HG02870 (cell line): ENCODE results near the gene ANGPTL4.

ENCODE experiments used
- ATAC-seq: cut with Tn5 transposase; IDR thresholded peaks from one replicate; pipeline ENCODE4 v1.9.1; 2021; ENCODE audit warnings: mild to moderate bottlenecking, moderate library complexity; ENCODE audit not compliant: unreplicated experiment

Gene ANGPTL4

DNA sequence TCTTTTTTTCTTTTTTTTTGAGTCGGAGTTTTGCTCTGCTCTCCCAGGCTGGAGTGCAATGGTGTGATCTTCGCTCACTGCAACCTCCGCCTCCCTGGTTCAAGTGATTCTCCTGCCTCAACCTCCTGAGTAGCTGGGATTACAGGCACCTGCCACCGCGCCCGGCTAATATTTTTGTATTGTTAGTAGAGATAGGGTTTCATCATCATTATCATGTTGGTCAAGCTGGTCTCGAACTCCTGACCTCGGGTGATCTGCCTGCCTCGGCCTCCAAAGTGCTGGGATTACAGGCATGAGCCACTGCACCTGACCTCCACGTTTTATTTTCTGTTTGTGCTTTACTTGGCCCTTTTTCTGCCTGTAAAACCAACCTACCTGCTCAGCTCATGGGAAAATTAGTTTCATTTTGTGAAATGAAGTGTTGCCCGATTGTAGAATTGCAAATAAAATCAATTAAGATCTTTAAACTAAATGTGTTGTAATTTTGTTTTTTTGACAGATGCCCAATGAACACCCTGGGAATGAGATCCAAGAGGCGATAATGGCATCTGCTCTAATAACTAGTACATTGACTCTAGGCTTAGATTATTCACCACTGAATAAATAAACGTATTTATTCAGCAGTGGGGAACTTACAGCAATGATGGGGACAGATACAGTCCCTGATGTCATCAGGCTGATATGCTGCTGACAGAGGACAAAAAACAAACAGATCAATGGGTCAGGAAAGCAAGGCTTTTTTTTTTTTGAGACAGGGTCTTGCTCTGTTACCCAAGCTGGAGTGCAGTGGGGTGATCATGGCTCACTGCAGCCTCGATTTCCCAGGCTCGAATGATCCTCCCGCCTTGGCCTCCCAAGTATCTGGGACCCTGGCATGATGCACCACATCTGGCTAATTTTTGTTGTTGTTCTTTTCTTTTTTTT lies 24.0 kb downstream of the ANGPTL4 start:
- no peak for ATAC-seq

DNA sequence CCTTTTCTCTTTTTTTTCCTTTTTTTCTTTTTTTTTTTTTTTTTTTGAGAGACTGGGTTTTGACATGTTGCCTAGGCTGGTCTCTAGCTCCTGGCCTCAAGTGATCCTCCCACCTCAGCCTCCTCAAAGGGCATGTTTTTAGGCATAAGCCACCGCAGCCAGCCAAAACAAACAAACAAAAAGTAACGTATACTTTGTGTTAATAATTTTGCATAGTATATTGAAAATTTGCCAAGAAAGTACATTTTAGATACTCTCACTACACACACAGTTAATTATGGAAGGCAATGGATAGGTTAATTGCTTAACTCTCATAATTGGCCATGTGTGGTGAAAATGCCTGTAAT lies 24.6 kb downstream of the ANGPTL4 start:
- no peak for ATAC-seq

GRCh38 chr19:8389891-8390616 lies 26.1 kb downstream of the ANGPTL4 start, which contains the start of gene RAB11B:
Gene RAB11B, plus strand, starts transcription at chr19:8390360. Its CDS starts 57 bp downstream, at chr19:8390417.
- ATAC-seq: peak; percentile 88

DNA sequence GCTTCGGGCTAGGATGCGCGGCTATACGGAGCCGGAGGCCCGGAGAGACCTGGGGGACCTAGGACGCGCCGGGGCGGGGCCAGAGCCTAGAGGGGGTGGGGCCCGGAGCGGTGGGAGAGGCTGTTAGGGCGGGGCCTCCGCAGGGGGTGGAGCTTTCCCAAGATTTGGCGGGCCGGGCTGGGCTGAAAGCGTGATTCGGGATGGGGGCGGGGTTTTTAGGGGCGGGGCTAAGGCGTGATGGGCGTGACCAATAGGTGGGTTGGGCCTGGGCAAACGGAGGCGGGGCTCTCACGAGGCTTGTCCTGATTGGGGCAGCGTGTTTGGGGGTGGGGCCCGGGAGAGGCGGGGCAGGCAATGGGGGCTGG lies 26.6 kb downstream of the ANGPTL4 start:
- peak; percentile 33 for ATAC-seq

GRCh38 chr19:8391198-8392016 lies 27.5 kb downstream of the ANGPTL4 start:
- no peak for ATAC-seq

DNA sequence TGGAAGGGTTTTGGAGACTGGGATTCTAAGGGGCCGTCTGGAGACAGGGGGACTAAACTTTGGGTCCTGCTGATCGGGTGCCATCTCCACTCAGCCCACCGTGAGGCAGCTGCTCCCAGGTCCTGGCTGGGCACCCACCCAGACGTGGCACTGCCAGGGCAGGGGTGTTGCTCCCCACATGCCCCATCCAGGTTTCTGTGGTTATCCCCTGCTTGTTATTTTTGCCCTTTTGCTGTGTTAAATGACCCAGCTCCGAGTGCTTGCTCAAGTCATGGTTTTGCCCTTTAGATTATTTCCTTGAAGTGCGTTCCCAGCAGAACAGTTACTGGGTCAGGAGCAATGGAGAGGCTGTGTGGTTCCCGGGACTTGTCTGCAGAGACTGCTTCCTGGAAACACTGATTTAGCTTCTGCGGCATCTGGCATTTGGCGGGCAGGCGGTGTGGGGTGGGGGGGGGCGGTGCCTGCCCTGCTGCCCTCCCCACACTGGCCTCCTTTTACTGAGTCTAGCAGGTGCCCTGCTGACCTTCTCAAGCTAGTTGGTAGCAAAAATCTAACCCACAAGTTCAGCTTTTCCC lies 28.1 kb downstream of the ANGPTL4 start:
- ATAC-seq: no peak

DNA sequence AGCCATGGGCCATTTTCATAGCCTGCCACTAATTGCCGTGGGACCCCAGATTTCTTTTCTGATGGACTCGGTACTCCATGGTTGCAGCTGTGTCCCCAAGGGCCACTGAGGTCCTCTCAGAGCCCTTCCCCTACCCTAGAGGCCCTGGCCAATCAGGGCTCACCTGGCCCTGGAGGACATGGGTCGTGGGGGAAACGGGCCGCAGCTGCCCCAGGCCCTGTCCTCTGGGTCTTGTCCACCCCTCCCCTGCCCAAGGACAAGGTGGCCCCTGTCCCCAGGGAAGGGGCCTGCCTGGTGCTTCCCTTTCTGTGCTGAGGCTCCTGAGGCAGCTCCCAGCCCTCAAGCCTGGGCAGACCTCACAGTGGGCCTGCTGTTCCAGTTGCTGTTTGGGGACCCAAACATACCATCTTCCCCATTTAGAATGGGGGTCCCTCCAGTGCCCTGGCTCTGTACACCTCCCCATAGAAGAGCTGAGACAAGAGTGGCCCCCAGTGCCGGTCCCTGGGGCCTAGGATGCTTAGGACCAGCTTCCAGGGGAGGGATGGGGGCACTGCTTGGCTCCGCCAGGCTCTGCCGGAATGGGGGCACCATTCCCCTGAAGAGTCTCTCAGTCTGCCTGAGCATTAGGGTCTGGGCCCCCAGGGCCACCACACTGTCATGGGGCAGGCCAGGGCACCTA lies 29.4 kb downstream of the ANGPTL4 start:
- no peak for ATAC-seq

- ATAC-seq: no peak
These were observed 29.9 kb downstream of the ANGPTL4 start for GRCh38 chr19:8393871-8394250.

DNA sequence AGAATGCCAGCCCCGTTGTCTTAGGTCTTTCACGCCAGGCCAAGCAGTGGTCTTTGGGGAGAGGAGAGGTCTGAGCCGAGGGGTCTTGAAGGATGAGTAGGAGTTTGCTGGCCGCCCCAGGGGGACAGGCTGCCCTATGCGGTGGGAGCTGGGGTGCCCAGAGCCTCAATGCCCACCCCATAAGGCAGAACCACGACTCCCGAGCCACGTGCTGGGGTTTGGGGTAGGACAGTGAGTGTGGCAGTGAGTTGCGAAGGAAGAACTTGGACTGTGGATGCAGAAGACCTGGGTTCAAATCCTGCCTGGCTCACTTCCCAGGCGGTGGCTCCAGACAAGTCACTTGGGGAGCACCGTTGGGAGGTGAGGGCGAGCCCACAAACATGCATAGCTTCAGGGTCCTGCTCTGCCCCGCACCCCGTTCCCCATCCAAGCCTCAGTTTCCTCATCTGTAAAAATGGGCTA lies 31.7 kb downstream of the ANGPTL4 start:
- no peak for ATAC-seq

GRCh38 chr19:8396185-8396562 lies 32.2 kb downstream of the ANGPTL4 start:
- ATAC-seq: no peak

GRCh38 chr19:8396563-8397203 lies 32.7 kb downstream of the ANGPTL4 start:
- no peak for ATAC-seq

- no peak for ATAC-seq
These were observed 33.3 kb downstream of the ANGPTL4 start for GRCh38 chr19:8397271-8397670.

GRCh38 chr19:8397746-8398310 lies 33.9 kb downstream of the ANGPTL4 start:
- ATAC-seq: no peak

GRCh38 chr19:8398311-8398771 lies 34.4 kb downstream of the ANGPTL4 start:
- no peak for ATAC-seq

- no peak for ATAC-seq
These were observed 35.8 kb downstream of the ANGPTL4 start for GRCh38 chr19:8399681-8400188.

- no peak for ATAC-seq
These were observed 38.0 kb downstream of the ANGPTL4 start for GRCh38 chr19:8401981-8402411.

DNA sequence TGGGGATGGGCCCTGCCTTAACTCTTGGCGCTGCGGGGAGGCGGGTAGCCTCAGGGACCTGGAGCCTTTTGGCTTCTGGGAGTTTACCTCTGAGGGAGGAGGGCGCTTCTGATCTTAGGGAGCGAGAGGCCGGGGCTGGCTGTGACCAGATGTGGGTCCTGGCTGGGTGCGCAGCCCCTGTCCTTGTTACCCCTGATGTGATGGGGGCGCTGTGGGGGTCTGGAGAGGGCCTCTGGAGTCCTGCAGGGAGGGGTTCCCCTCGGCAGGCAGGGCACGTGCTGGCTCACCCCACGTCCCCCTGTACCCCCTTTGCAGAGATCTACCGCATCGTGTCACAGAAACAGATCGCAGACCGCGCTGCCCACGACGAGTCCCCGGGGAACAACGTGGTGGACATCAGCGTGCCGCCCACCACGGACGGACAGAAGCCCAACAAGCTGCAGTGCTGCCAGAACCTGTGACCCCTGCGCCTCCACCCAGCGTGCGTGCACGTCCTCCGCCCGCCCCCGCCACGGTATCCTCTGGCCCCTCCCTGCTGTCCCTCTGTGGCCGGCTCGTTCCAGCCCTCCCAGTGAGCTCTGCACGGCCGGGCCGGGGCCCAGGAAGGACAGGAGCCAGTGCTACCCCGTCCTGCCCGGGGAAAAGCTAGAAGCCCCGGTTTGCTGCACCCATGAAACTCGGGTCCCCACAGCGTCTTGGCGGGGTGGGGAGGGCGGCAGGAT lies 39.3 kb downstream of the ANGPTL4 start:
- ATAC-seq: no peak

DNA sequence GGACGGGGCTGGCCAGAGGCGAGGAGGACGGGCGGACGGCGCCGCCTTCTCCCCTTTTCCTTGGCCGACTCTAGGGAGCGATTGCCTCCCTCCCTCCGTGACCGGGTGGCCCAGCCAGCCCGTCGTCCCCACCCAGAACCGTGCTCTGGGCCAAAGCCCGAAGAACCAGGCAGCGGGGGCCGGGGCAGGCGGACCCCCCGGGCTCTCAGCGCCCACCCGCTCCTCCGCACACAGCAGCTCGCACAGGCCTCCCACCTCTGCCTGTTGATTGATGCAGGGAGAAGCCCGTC lies 39.8 kb downstream of the ANGPTL4 start:
- no peak for ATAC-seq
